HEK293 (cell line): ENCODE results near the gene PIK3CD.

Source experiments
- CTCF ChIA-PET: fragments of 350-600 bp; formaldehyde crosslinking; extraction: SDS; loops from one replicate; lab custom pipeline; 2021; ENCODE audit warnings: antibody characterized with exemption; lab: Yijun Ruan, JAX
- POLR2A ChIA-PET: fragments of 300-600 bp; formaldehyde crosslinking; extraction: SDS; loops from one replicate; lab custom pipeline; 2020; ENCODE audit warnings: antibody characterized with exemption, inconsistent platforms; lab: Yijun Ruan, JAX
- H3K27ac ChIP-seq: fragments of 200-500 bp; sonication (Bioruptor generic); 2 replicates; pipeline ENCODE4 v1.5.1; 2014; ENCODE audit warnings: low read depth, low read length, control low read depth, inconsistent platforms; ENCODE audit errors: extremely low read depth
- H3K36me3 ChIP-seq, 2 experiments: fragments of 200-500 bp in 1 of 2; sonication (Bioruptor generic) in 1 of 2; 1 replicate in 1 of 2; 2 replicates in 1 of 2; pipeline ENCODE4 v1.5.1; 2014 to 2017; ENCODE audit warnings: inconsistent platforms in 2 of 2, low read length in 2 of 2; ENCODE audit not compliant: control insufficient read depth in 2 of 2, insufficient read depth in 1 of 2
- H3K4me1 ChIP-seq: fragments of 200-500 bp; sonication (Bioruptor generic); 2 replicates; pipeline ENCODE4 v1.5.1; 2014; ENCODE audit warnings: mild to moderate bottlenecking, low read length, inconsistent platforms; ENCODE audit not compliant: control insufficient read depth, insufficient read depth
- H3K4me3 ChIP-seq: 2 replicates; pipeline ENCODE4 v1.5.1; 2011; ENCODE audit warnings: low read depth, mild to moderate bottlenecking, control low read depth, low read length, moderate library complexity
- H3K9me3 ChIP-seq: fragments of 200-500 bp; sonication (Bioruptor generic); 2 replicates; pipeline ENCODE4 v1.5.1; 2014; ENCODE audit warnings: low read depth, low read length, inconsistent platforms; ENCODE audit not compliant: control insufficient read depth, insufficient read depth
- IKZF3 ChIP-seq: fragments of 450-650 bp; IDR thresholded peaks from 2 replicates; pipeline ENCODE4 v1.5.0; 2018; ENCODE audit warnings: missing biosample characterization, mild to moderate bottlenecking, missing genetic modification characterization, moderate library complexity
- RBAK ChIP-seq: fragments of 450-650 bp; formaldehyde crosslinking; IDR thresholded peaks from 2 replicates; pipeline ENCODE4 v1.5.1; 2016; ENCODE audit warnings: missing biosample characterization, missing genetic modification characterization
- REPIN1 ChIP-seq: fragments of 450-650 bp; formaldehyde crosslinking; IDR thresholded peaks from 2 replicates; pipeline ENCODE4 v1.5.1; 2017; ENCODE audit warnings: missing biosample characterization, missing genetic modification characterization, low read depth
- SCRT1 ChIP-seq: fragments of 450-650 bp; formaldehyde crosslinking; IDR thresholded peaks from 2 replicates; pipeline ENCODE4 v1.5.1; 2016; ENCODE audit warnings: missing biosample characterization, missing genetic modification characterization, borderline replicate concordance
- SP3 ChIP-seq: fragments of 450-650 bp; formaldehyde crosslinking; IDR thresholded peaks from 2 replicates; pipeline ENCODE4 v1.5.1; 2016; ENCODE audit warnings: missing biosample characterization, missing genetic modification characterization
- SP7 ChIP-seq: fragments of 450-650 bp; formaldehyde crosslinking; IDR thresholded peaks from 2 replicates; pipeline ENCODE4 v1.5.1; 2016; ENCODE audit warnings: missing biosample characterization, missing genetic modification characterization
- YY2 ChIP-seq: fragments of 450-650 bp; formaldehyde crosslinking; IDR thresholded peaks from 2 replicates; pipeline ENCODE4 v1.5.1; 2016; ENCODE audit warnings: missing biosample characterization, missing genetic modification characterization
- ZEB2 ChIP-seq: fragments of 450-650 bp; formaldehyde crosslinking; IDR thresholded peaks from 2 replicates; pipeline ENCODE4 v1.5.1; 2016; ENCODE audit warnings: missing biosample characterization, missing genetic modification characterization
- ZFP37 ChIP-seq: fragments of 450-650 bp; formaldehyde crosslinking; IDR thresholded peaks from 2 replicates; pipeline ENCODE4 v1.5.1; 2016; ENCODE audit warnings: missing biosample characterization, missing genetic modification characterization
- ZNF16 ChIP-seq: fragments of 450-650 bp; formaldehyde crosslinking; IDR thresholded peaks from 2 replicates; pipeline ENCODE4 v1.5.1; 2016; ENCODE audit warnings: low read depth, missing biosample characterization, missing genetic modification characterization
- ZNF175 ChIP-seq: fragments of 450-650 bp; formaldehyde crosslinking; IDR thresholded peaks from 2 replicates; pipeline ENCODE4 v1.5.1; 2016; ENCODE audit warnings: missing biosample characterization, missing genetic modification characterization
- ZNF184 ChIP-seq: fragments of 450-650 bp; IDR thresholded peaks from 2 replicates; pipeline ENCODE4 v1.5.1; 2018; ENCODE audit warnings: missing biosample characterization, mild to moderate bottlenecking, missing genetic modification characterization
- ZNF19 ChIP-seq: fragments of 450-650 bp; formaldehyde crosslinking; IDR thresholded peaks from 2 replicates; pipeline ENCODE4; 2016; ENCODE audit warnings: missing biosample characterization, missing genetic modification characterization, low read depth
- ZNF2 ChIP-seq: fragments of 450-650 bp; formaldehyde crosslinking; IDR thresholded peaks from 2 replicates; pipeline ENCODE4 v1.5.1; 2016; ENCODE audit warnings: missing biosample characterization, missing genetic modification characterization
- ZNF223 ChIP-seq: fragments of 450-650 bp; formaldehyde crosslinking; IDR thresholded peaks from 2 replicates; pipeline ENCODE4 v1.5.1; 2016; ENCODE audit warnings: missing biosample characterization, missing genetic modification characterization
- ZNF266 ChIP-seq: fragments of 450-650 bp; formaldehyde crosslinking; IDR thresholded peaks from 2 replicates; pipeline ENCODE4 v1.5.1; 2016; ENCODE audit warnings: missing biosample characterization, missing genetic modification characterization, low read depth
- ZNF324 ChIP-seq: fragments of 450-650 bp; formaldehyde crosslinking; IDR thresholded peaks from 2 replicates; pipeline ENCODE4 v1.5.1; 2016; ENCODE audit warnings: missing biosample characterization, missing genetic modification characterization
- ZNF366 ChIP-seq: fragments of 450-650 bp; formaldehyde crosslinking; conservative IDR thresholded peaks from 2 replicates; pipeline ENCODE4 v1.5.1; 2016; ENCODE audit warnings: missing biosample characterization, missing genetic modification characterization
- ZNF530 ChIP-seq: fragments of 450-650 bp; formaldehyde crosslinking; IDR thresholded peaks from 2 replicates; pipeline ENCODE4 v1.5.1; 2016; ENCODE audit warnings: low read depth, missing biosample characterization, missing genetic modification characterization
- ZNF571 ChIP-seq: fragments of 450-650 bp; formaldehyde crosslinking; IDR thresholded peaks from 2 replicates; pipeline ENCODE4 v1.5.0; 2017; ENCODE audit warnings: missing biosample characterization, missing genetic modification characterization
- ZNF600 ChIP-seq: fragments of 450-650 bp; formaldehyde crosslinking; IDR thresholded peaks from 2 replicates; pipeline ENCODE4 v1.5.1; 2016; ENCODE audit warnings: missing biosample characterization, missing genetic modification characterization
- ZNF610 ChIP-seq: fragments of 450-650 bp; formaldehyde crosslinking; IDR thresholded peaks from 2 replicates; pipeline ENCODE4 v1.5.1; 2016; ENCODE audit warnings: missing biosample characterization, missing genetic modification characterization, borderline replicate concordance
- ZNF76 ChIP-seq: fragments of 450-650 bp; formaldehyde crosslinking; IDR thresholded peaks from 2 replicates; pipeline ENCODE4; 2016; ENCODE audit warnings: low read depth, missing biosample characterization, missing genetic modification characterization, borderline replicate concordance
- ZNF791 ChIP-seq: fragments of 450-650 bp; formaldehyde crosslinking; IDR thresholded peaks from 2 replicates; pipeline ENCODE4 v1.5.1; 2016; ENCODE audit warnings: missing biosample characterization, missing genetic modification characterization
- ZNF792 ChIP-seq: fragments of 450-650 bp; formaldehyde crosslinking; IDR thresholded peaks from 2 replicates; pipeline ENCODE4 v1.5.1; 2016; ENCODE audit warnings: missing biosample characterization, missing genetic modification characterization
- TF ChIP-seq, protein P1 (sequence below): fragments of 450-650 bp; formaldehyde crosslinking; IDR thresholded peaks from 2 replicates; pipeline ENCODE4 v1.5.1; 2016; ENCODE audit warnings: missing biosample characterization, missing genetic modification characterization
- TF ChIP-seq, protein P2 (sequence below): fragments of 450-650 bp; formaldehyde crosslinking; IDR thresholded peaks from 2 replicates; pipeline ENCODE4 v1.5.1; 2016; ENCODE audit warnings: missing biosample characterization, missing genetic modification characterization, low read depth
- TF ChIP-seq, protein P3 (sequence below): fragments of 450-650 bp; formaldehyde crosslinking; IDR thresholded peaks from 2 replicates; pipeline ENCODE4 v1.5.1; 2016; ENCODE audit warnings: missing biosample characterization, missing genetic modification characterization
- TF ChIP-seq, protein P4 (sequence below): fragments of 450-650 bp; formaldehyde crosslinking; IDR thresholded peaks from 2 replicates; pipeline ENCODE4 v1.5.1; 2017; ENCODE audit warnings: missing biosample characterization, missing genetic modification characterization
- TF ChIP-seq, protein P5 (sequence below): fragments of 450-650 bp; formaldehyde crosslinking; IDR thresholded peaks from 2 replicates; pipeline ENCODE4 v1.5.1; 2016; ENCODE audit warnings: missing biosample characterization, missing genetic modification characterization
- TF ChIP-seq, protein P6 (sequence below): fragments of 450-650 bp; formaldehyde crosslinking; IDR thresholded peaks from 2 replicates; pipeline ENCODE4 v1.5.1; 2017; ENCODE audit warnings: missing biosample characterization, mild to moderate bottlenecking, missing genetic modification characterization, moderate library complexity

Gene PIK3CD

DNA sequence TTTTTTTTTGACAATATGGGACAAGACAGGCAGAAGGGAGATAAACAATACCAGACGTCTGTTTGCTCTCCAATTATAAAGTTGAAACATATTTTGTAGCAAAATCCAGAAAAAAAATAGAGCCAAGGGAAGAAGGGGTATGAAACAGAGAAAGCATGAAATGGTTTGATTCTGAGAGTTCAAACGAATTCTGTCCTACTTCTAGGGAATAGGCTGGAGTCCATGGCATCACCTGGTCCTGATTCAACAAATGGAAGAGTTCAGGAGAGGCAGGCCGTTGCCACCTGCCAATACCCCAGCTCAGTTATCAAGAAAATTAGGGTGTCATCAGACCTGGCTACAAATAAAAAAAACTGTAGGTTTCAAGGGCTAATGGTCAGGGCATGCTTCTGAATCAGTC, 100.4 kb downstream of the PIK3CD start:
- Histone ChIP-seq H3K9me3 (no peaks in the 10 kb centered on the region), H3K27ac (no peak overlapping the region), H3K36me3 (peaks cover 24 to 71% of the 10 kb centered on the region in 2 experiments), H3K4me3 (no peak overlapping the region), H3K4me1 (peaks cover 6% of the 10 kb centered on the region)
- no peak for TF ChIP-seq ZNF2 (tag by site-specific recombination)
- TF ChIP-seq ZFP37 (tag by site-specific recombination) = no peak
- TF ChIP-seq ZNF610 (tag by site-specific recombination) = no peak
- TF ChIP-seq ZNF16 (tag by site-specific recombination) = no peak
- no peak for TF ChIP-seq ZNF223 (tag by site-specific recombination)
- TF ChIP-seq ZNF366 (tag by site-specific recombination) = no peak
- TF ChIP-seq, protein P1, sequence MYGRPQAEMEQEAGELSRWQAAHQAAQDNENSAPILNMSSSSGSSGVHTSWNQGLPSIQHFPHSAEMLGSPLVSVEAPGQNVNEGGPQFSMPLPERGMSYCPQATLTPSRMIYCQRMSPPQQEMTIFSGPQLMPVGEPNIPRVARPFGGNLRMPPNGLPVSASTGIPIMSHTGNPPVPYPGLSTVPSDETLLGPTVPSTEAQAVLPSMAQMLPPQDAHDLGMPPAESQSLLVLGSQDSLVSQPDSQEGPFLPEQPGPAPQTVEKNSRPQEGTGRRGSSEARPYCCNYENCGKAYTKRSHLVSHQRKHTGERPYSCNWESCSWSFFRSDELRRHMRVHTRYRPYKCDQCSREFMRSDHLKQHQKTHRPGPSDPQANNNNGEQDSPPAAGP (tag by site-specific recombination) = no peak
- TF ChIP-seq, protein P2, sequence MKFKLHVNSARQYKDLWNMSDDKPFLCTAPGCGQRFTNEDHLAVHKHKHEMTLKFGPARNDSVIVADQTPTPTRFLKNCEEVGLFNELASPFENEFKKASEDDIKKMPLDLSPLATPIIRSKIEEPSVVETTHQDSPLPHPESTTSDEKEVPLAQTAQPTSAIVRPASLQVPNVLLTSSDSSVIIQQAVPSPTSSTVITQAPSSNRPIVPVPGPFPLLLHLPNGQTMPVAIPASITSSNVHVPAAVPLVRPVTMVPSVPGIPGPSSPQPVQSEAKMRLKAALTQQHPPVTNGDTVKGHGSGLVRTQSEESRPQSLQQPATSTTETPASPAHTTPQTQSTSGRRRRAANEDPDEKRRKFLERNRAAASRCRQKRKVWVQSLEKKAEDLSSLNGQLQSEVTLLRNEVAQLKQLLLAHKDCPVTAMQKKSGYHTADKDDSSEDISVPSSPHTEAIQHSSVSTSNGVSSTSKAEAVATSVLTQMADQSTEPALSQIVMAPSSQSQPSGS (tag by site-specific recombination) = no peak
- no peak for TF ChIP-seq ZNF266 (tag by site-specific recombination)
- TF ChIP-seq, protein P3, sequence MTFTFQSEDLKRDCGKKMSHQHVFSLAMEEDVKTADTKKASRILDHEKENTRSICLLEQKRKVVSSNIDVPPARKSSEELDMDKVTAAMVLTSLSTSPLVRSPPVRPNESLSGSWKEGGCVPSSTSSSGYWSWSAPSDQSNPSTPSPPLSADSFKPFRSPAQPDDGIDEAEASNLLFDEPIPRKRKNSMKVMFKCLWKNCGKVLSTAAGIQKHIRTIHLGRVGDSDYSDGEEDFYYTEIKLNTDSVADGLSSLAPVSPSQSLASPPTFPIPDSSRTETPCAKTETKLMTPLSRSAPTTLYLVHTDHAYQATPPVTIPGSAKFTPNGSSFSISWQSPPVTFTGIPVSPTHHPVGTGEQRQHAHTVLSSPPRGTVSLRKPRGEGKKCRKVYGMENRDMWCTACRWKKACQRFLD (tag by site-specific recombination) = no peak
- no peak for TF ChIP-seq SCRT1 (tag by site-specific recombination)
- no peak for TF ChIP-seq ZNF571 (tag by site-specific recombination)
- TF ChIP-seq ZNF19 (tag by site-specific recombination) = no peak
- TF ChIP-seq, protein P4, sequence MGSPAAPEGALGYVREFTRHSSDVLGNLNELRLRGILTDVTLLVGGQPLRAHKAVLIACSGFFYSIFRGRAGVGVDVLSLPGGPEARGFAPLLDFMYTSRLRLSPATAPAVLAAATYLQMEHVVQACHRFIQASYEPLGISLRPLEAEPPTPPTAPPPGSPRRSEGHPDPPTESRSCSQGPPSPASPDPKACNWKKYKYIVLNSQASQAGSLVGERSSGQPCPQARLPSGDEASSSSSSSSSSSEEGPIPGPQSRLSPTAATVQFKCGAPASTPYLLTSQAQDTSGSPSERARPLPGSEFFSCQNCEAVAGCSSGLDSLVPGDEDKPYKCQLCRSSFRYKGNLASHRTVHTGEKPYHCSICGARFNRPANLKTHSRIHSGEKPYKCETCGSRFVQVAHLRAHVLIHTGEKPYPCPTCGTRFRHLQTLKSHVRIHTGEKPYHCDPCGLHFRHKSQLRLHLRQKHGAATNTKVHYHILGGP = no peak
- TF ChIP-seq ZNF184 = no peak
- no peak for TF ChIP-seq ZNF76 (tag by site-specific recombination)
- no peak for TF ChIP-seq REPIN1 (tag by site-specific recombination)
- TF ChIP-seq IKZF3 = no peak
- TF ChIP-seq RBAK (tag by site-specific recombination) = no peak
- ChIA-PET CTCF (interaction anchor here (0.6 kb wide), 1 partner anchor 113 kb away, joined by 4 read pairs; no protein-coding TSS in a partner anchor), POLR2A (no interaction called here)

DNA sequence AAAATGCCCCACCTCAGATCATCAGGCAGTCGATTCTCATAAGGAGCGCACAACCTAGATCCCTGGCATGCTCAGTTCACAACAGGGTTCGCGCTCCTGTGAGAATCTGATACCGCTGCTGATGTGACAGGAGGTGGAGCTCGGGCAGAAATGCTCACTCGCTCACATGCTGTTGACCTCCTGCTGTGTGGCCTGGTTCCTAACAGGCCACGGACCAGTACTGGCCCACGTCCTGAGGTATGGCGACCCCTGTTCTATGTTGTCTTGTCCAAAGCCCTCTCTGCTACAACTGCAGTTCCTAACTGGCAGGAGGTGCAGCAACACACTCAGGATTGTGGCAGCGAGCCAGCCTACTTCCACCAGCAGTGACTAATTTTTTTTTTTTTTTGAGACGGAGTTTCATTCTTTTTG, 101.6 kb downstream of the PIK3CD start:
- CTCF ChIA-PET = no interaction called here
- Histone ChIP-seq H3K36me3 (peaks cover 24 to 65% of the 10 kb centered on the region in 2 experiments), H3K9me3 (no peaks in the 10 kb centered on the region), H3K27ac (no peak overlapping the region), H3K4me3 (no peak overlapping the region), H3K4me1 (peaks cover 6% of the 10 kb centered on the region)
- POLR2A ChIA-PET = no interaction called here
- TF ChIP-seq SP7 (tag by site-specific recombination) (no peak), ZNF791 (tag by site-specific recombination) (no peak), ZNF324 (tag by site-specific recombination) (no peak), ZNF530 (tag by site-specific recombination) (no peak), SP3 (tag by site-specific recombination) (no peak), ZNF792 (tag by site-specific recombination) (no peak), ZNF76 (tag by site-specific recombination) (no peak), ZNF175 (no peak), ZEB2 (tag by site-specific recombination) (no peak), YY2 (no peak), ZNF600 (tag by site-specific recombination) (0 out of 2 replicates have a peak, but pooled peaks have one; percentile 42)
- TF ChIP-seq, protein P5, sequence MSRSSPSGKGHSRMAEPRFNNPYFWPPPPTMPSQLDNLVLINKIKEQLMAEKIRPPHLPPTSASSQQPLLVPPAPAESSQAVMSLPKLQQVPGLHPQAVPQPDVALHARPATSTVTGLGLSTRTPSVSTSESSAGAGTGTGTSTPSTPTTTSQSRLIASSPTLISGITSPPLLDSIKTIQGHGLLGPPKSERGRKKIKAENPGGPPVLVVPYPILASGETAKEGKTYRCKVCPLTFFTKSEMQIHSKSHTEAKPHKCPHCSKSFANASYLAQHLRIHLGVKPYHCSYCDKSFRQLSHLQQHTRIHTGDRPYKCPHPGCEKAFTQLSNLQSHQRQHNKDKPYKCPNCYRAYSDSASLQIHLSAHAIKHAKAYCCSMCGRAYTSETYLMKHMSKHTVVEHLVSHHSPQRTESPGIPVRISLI = peak; percentile 43; the same call in 1 of the 2 replicates
- TF ChIP-seq, protein P6, sequence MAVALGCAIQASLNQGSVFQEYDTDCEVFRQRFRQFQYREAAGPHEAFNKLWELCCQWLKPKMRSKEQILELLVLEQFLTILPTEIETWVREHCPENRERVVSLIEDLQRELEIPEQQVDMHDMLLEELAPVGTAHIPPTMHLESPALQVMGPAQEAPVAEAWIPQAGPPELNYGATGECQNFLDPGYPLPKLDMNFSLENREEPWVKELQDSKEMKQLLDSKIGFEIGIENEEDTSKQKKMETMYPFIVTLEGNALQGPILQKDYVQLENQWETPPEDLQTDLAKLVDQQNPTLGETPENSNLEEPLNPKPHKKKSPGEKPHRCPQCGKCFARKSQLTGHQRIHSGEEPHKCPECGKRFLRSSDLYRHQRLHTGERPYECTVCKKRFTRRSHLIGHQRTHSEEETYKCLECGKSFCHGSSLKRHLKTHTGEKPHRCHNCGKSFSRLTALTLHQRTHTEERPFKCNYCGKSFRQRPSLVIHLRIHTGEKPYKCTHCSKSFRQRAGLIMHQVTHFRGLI (tag by site-specific recombination) = no peak
